Astrocyte of the hippocampus (primary cell): Measurements from ENCODE around the gene THAP5.

ENCODE experiments used
- DNase-seq: peaks from one replicate; pipeline ENCODE4 v3.0.0; 2011; ENCODE audit warnings: low read depth, low spot score

Gene THAP5

GRCh38 chr7:108569381-108570145 is at the start of gene THAP5, which contains the start of gene DNAJB9:
Gene THAP5 (minus strand): TSS chr7:108569706. CDS start chr7:108569569, 137 bp downstream.
Gene DNAJB9 (plus strand): TSS chr7:108569874. CDS start chr7:108571727, 1,853 bp downstream.
- peak; percentile 100 for DNase-seq

DNA sequence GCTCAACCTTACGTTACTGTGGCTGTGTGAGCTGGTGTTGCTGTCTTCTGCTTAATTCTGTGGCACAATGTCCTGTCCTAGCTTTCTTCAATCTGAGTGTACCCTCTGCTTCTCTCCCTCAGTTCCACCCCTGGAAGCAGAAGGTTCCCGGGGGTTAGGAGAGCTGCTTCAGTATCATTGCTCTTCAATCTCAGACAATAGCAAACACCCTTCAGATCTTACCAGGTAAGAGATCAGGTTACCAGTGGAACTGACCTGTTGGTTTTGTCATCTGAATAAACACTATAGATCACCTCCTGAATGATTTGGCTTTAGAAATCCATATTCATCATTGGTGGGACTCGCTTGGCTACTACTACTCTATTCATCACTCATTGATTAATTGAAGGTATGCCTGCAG is 48.5 kb upstream of the THAP5 start:
- no peak for DNase-seq

DNA sequence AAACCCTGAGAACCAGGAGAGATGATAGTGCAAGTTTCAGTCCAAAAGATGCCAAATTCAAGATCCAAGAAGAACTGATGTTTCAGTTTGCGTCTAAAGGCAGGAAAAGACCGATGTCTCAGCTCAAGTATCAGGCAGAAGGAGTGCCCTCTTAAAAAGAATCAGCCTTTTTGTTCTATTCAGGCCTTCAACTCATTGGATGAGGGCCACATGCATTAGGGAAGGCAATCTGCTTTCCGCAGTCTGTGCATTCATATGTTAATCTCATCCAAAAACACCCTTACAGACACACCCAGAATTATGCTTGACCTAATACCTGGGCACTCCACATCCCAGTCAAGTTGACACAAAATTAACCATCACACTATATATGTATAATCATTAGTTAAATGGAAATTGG is 45.4 kb upstream of the THAP5 start:
- no peak for DNase-seq

- no peak for DNase-seq
These were observed 44.5 kb upstream of the THAP5 start for GRCh38 chr7:108613949-108614381.

DNA sequence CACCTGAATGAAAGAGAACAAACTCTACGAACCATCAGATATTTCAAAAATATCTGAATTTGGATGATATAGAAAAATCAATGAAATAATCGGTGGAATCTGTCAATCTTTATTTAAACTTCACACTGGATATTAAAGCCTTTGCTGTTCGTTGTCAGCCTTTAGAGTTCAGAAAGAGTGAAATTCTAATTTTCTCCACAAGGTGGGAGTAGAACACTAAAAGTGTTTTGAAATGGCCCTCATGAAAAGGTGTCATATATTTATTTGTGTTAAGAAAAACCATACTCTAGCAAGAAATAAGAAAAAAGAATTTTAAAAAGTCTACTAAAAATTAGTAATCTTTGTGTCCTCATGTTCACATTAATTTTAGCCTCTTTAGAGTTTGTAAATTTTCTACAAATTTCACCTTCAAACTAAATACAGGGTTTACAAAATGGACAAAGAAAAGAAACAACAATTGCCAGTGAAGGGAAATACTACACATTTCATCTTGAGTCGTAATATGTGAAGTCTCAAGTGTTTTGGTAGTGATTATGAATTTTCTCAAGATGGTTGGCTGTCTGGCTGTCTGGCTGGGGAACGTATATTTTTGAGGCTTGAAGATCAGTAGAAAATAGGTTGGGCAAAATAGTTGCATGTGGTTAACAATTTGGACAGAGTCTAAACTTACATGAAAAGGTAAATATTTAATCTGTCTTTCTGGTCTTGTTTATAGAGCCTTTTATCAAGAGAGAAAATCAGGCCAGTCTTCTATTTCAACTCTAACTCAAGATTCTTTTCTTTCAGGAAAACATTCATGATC is 43.8 kb upstream of the THAP5 start:
- DNase-seq, result peak; percentile 65

- DNase-seq, result no peak
These were observed 41.8 kb upstream of the THAP5 start for GRCh38 chr7:108611268-108611667.

DNA sequence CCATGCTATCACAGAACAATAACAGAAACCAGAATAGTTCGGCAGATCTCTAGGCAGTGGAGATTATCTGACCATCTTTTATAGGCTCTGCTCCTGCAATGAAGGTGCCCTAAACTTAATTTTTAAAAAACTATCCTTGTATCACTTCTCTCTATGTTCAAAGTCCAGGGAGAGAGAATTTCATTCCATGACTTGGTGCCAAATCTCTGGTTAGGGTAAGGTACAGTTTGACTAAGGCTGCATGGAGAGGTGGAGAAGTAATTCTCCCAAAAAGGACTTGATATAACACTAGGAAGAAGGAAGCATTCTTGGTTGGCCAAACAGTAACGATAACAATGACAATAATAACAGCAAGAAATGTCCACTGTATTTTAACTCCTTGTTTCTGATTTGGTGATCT is 40.1 kb upstream of the THAP5 start:
- DNase-seq, result no peak

- DNase-seq, result no peak
These were observed 36.2 kb upstream of the THAP5 start for GRCh38 chr7:108605559-108606201.

DNA sequence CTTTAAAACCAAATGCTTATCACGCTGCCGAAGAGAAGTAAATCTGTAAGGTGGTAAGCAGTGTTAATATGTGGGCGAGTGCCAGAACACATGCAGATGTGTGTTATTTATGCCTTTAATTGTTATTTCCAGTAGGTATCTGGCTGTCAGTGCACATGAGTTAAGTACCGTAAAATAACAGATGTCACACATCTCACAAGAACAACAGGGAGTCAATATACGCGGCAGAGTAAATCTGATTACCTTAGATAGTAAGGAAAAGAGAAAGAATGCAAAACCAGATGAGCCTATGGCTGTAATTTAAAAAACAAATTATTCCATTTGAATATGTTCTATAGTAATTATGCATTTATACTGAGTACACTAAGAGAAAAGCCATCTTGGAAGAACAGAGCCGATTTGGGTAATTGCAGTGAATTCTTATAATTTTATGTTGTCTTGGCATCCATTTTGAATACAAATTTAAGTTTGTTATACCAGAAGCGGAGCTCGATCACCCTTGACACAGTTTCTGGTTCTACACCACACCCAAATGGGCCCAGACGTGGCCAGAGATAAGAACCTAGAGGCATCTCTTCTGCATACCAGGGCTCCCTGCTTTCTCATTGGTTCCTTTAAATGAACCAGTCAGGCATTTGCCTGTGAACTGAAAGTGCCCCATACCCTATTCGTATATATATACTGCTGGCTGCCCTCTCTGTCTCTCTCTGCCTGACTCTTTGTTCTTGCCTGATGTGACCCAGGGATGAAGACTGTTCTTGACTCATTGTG is 35.0 kb upstream of the THAP5 start:
- no peak for DNase-seq

DNA sequence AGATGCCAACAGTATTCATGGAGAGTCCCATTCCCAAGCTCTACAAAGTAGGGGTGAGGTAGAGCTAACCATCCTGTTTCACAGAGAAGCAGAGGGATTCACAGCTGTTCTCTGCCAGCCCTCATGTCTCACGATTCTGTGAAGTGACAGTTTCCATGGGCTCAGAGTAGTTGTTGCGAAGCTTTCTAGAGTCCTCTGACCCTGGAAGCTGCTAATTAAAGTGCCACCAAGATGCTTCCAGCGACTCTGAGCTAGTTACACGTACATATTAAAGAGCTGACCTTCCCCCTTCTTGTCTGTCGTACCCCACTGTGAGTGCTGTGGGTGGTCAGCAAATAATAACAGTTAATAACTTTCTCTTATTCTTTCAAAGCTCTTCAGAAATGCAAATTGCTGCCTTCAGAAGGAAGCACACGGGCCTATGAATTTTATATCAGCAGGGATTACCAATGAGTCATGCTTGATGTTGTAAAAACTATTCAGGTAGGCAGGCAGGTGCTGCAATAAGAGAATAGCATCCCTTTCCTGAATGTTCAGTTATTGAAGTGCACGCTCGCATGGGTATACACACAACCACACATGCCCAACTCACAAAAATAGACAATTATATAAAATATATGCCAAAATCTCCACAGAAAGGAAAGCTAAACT is 34.3 kb upstream of the THAP5 start:
- DNase-seq, result no peak

DNA sequence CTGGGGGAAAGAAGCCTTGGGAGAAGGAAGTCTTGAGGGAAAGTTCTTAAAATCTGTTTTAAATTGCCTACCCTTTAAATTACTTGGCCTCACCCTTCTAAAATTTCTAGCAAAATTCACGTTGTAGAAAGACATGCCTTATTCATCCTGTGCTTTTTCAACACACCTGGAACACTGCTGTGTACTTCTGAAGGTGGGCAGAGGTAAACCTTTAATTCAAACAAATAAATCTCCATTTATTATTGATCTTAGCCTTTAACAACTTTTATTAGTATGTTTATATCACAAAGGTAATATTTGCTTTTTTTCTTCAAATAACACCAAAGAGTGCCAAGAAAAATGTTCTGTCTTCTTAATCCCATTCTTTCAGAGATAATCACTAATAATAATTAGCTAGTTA is 30.9 kb upstream of the THAP5 start:
- DNase-seq, result no peak

GRCh38 chr7:108598914-108599580 is 29.5 kb upstream of the THAP5 start:
- no peak for DNase-seq

DNA sequence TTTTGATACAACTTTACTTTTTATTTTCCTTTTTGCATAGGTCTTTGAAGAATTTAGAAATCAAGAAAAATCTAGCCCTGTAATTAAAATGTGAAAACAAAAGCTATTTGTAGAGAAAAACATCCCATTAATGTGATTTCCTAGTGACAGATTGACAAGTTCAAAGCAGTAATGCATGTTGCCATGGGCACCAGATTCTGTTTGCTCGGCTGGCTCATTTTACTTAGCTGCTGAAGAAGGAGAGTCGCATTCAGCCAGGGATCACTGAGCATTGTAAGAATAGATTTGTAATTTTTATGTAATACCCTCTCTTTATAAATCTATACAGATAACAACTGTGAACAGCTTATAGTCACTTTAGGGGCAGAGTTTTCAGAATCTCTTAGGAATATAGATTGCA is 28.6 kb upstream of the THAP5 start:
- peak; percentile 33 for DNase-seq

- no peak for DNase-seq
These were observed 27.1 kb upstream of the THAP5 start for GRCh38 chr7:108596560-108596959.

GRCh38 chr7:108592646-108593201 is 23.2 kb upstream of the THAP5 start:
- DNase-seq, result peak; percentile 44

DNA sequence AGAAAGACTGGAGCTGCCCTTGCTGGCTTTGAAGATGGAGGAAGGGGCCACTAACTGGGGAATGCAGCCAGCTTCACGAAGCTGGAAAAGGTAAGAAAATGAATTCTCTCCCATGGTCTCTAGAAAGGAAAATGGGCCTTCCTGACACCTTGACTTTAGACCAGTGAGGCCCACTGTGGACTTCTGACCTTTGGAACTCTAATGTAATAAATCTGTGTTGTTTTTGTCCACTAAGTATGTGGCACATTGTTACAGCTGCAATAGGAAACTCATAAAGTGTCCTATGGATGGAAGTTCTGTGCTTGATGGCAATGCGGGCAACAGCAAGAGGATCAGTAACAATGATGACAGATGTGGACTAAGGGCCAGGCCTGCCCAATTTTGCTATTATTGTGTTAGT is 21.1 kb upstream of the THAP5 start:
- no peak for DNase-seq

GRCh38 chr7:108589874-108590273 is 20.4 kb upstream of the THAP5 start:
- DNase-seq, result no peak

- DNase-seq, result no peak
These were observed 19.7 kb upstream of the THAP5 start for GRCh38 chr7:108589199-108589598.

- DNase-seq, result no peak
These were observed 16.8 kb upstream of the THAP5 start for GRCh38 chr7:108586274-108586710.

DNA sequence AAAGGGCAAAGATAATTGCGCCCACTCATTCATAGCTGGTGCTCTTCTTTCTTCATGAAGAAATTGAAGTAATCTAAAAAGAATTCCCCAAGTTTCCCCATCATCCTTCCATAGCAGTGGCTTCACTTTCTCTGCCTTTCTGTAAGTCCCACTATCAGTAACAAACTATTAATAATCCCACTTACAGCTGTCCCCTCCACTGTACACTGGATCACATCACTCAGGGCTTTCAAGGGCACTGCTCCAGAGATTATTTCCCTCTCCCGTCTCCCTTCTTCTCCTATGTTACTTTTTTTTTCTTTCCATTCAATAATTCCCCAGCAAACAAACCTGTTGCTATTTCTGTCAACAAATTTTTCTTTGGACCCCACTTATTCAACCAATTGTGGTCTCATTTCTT is 16.3 kb upstream of the THAP5 start:
- no peak for DNase-seq
